Measurements from ENCODE around the gene HIBCH.

The HIBCH gene

DNA sequence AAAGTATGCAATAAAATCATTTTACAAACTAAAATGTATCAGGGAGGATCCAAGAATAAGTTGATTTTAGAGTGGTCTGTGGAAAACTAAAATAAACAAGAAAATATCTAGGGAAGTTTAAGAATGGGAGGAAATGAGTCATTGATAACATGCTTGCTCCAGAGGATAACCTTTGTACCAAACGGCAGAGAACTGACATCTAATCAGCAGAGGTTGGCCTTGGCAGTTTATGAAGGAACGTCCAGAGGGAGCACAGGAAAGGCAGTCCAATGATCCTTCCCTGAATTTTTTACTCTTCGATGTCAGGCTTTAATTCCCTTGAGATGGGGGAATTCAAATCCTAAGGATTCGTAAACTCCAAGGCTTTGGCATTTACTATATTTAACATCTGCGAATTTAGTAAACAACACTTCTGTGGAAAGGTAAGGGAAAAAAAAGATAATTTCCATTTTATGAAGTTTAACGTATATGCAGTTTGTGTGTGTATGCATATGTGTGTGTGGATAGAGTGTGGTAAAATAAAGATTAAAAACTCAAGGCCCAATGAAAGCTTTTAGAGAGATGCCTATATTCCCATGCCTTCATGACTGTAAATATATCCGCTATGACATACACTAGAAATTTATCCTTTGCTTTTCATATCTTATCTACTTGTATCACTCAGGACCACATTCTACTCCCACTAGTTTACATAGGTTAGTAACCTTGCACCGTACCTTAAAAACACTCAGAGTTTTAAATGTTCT lies 15.0 kb upstream of the HIBCH start:
- no peak for DNase-seq (ENCODE audit: low spot score)
- in situ Hi-C loops (cut with MboI; ENCODE audit: low sequenced_read_pairs, unreplicated experiment) = no loop called here
- TF ChIP-seq, protein P1, sequence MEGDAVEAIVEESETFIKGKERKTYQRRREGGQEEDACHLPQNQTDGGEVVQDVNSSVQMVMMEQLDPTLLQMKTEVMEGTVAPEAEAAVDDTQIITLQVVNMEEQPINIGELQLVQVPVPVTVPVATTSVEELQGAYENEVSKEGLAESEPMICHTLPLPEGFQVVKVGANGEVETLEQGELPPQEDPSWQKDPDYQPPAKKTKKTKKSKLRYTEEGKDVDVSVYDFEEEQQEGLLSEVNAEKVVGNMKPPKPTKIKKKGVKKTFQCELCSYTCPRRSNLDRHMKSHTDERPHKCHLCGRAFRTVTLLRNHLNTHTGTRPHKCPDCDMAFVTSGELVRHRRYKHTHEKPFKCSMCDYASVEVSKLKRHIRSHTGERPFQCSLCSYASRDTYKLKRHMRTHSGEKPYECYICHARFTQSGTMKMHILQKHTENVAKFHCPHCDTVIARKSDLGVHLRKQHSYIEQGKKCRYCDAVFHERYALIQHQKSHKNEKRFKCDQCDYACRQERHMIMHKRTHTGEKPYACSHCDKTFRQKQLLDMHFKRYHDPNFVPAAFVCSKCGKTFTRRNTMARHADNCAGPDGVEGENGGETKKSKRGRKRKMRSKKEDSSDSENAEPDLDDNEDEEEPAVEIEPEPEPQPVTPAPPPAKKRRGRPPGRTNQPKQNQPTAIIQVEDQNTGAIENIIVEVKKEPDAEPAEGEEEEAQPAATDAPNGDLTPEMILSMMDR (IDR thresholded peaks at IDR 0.05; ENCODE audit: borderline replicate concordance, control extremely low read depth, extremely low read depth, insufficient read depth, missing control alignments) = no peak

DNA sequence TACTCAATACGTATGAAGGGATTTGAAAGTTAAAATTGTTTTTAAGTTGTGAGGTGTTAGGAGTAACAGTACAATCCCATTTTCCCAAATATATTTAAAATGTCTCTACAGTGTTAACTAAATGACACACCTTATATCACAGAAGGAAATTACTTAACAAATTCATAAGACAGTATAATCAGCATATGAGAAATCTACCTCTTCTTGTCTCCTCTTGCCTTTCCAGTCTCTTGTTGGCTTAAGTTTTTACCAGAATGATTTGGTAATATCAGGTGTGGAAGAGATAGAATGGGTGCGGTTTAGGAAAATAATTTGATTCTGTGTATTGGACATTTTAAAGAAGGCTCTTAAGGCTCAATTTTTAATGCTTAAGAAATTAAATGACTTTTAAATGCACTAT lies 14.3 kb upstream of the HIBCH start:
- no peak for DNase-seq (ENCODE audit: low spot score)
- TF ChIP-seq, protein P1 (IDR thresholded peaks at IDR 0.05; ENCODE audit: borderline replicate concordance, control extremely low read depth, extremely low read depth, insufficient read depth, missing control alignments) = no peak
- in situ Hi-C loops (cut with MboI; ENCODE audit: low sequenced_read_pairs, unreplicated experiment) = no loop called here

DNA sequence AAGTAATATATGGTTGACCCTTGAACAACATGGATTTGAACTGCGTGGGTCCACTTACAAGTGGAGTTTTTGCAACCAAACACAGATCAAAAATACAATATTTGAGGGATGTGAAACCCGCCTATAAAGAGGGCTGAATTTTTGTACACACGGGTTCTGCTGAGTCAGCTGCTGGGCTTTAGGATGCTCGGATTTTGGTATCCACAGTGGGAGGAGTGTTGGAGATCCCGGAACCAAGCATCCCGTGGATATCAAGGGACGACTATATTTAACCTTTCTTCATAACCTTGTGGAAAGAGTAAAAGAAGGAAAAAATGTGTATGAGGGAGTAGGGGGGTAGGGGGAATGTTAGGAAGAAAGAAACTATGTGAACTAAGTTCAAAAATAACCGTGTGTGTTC lies 13.8 kb upstream of the HIBCH start:
- TF ChIP-seq, protein P1 (IDR thresholded peaks at IDR 0.05; ENCODE audit: borderline replicate concordance, control extremely low read depth, extremely low read depth, insufficient read depth, missing control alignments) = no peak
- no peak for DNase-seq (ENCODE audit: low spot score)

DNA sequence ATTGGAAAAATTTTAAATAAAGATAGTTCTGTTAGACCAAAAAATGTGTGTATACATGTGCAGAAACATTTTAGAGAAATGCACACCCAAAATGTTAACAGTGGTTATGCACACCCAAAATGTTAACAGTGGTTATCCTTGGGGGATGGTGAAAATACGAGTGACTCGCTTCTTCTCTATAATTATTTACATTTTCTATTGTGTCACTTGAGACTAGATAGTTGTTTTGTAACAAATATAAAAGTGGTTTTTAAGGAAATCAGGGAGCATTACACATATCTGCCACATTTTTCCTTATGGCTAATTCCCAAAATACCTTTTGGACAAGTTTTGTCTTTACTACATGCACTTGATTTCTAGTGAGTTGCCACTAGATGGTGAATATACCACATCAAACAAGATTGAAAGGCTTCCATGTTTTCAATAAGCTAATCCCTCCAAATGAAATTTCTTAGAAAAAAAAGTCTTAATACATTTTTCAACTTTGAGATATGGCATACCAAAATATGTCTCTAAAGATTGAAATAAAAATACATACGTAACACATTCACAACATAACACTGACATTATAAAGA lies 9.0 kb upstream of the HIBCH start:
- no peak for DNase-seq (ENCODE audit: low spot score)
- in situ Hi-C loops (cut with MboI; ENCODE audit: low sequenced_read_pairs, unreplicated experiment) = no loop called here
- TF ChIP-seq, protein P1 (IDR thresholded peaks at IDR 0.05; ENCODE audit: borderline replicate concordance, control extremely low read depth, extremely low read depth, insufficient read depth, missing control alignments) = no peak

More for the DNA sequence above, 13.8 kb upstream of the HIBCH start:
- in situ Hi-C loops (cut with MboI; ENCODE audit: low sequenced_read_pairs, unreplicated experiment) = no loop called here

DNA sequence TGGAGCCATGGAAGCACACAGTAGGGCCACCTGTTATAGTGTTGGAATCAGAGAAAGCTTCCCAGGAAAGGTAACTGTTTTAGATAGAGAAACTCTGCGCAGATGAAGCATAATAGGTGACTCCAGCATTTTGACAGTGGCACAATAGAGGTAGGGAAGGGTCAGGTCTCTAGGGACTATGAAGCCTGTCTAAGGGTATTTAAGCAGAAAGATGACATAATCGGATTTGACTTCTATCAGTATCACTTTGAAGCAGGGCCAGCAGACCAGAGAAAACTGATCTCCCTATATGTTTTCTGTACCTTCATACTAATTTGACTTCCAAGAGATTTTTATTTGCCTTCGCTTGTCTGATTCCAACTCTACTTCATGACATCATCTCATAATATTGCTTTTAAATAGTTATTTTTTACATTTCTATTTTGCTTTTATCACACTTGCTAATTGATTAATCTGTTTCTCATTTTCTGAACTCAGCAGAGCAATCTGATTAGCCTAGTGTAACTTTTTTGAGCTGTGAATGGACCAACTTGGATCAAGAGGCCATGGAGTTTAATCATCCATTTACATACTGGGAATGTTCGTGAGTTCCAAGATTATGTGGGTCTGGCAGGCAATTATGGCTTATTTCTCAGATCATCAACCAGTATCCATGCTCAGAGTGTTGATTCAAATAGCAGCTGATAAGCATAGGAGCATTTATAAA lies 8.4 kb upstream of the HIBCH start:
- in situ Hi-C loops (cut with MboI; ENCODE audit: low sequenced_read_pairs, unreplicated experiment) = no loop called here
- TF ChIP-seq, protein P1 (IDR thresholded peaks at IDR 0.05; ENCODE audit: borderline replicate concordance, control extremely low read depth, extremely low read depth, insufficient read depth, missing control alignments) = no peak
- no peak for DNase-seq (ENCODE audit: low spot score)

DNA sequence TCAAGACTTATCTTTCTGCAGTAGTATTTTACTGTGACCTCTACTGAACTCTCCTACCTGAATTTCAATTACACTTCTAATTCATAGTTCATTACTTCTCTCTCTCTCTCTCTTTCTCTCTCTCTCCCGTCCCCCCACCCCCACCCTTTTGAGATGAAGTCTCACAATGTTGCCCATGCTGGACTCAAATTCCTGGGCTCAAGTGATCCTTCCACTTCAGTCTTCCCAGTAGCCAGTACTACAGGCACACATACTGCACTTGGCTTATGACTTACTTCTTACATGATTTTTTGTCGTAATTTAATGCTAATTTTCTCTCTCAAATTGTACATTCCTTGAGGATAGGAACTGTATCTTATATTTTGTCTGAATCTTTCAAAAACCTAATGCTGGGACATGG lies 6.0 kb upstream of the HIBCH start:
- no peak for DNase-seq (ENCODE audit: low spot score)
- in situ Hi-C loops (cut with MboI; ENCODE audit: low sequenced_read_pairs, unreplicated experiment) = no loop called here
- TF ChIP-seq, protein P1 (IDR thresholded peaks at IDR 0.05; ENCODE audit: borderline replicate concordance, control extremely low read depth, extremely low read depth, insufficient read depth, missing control alignments) = no peak

Measured in GM13976 (cell line).